IPS-NIHi11 (cell line): Measurements from ENCODE around the gene CLNS1A.
"Not testable (repeated sequence)": the region's sequence is repeated elsewhere in the genome, so short reads cannot be mapped to it uniquely, and the experiment has no call there.

ENCODE experiments used
- DNase-seq: peaks from one replicate; pipeline ENCODE4 v3.0.0; 2012; ENCODE audit warnings: mixed read lengths, low spot score

The CLNS1A gene

GRCh38 chr11:77637345-77638165 is at the start of gene CLNS1A:
CLNS1A (minus strand) TSS chr11:77637794; CDS start chr11:77637714, 80 bp downstream.
- DNase-seq, result peak; percentile 87

- DNase-seq, result no peak
These were observed 49.5 kb upstream of the CLNS1A start for GRCh38 chr11:77687088-77687487.

GRCh38 chr11:77677138-77677537 is 39.5 kb upstream of the CLNS1A start:
- DNase-seq, result no peak

- DNase-seq, result no peak
These were observed 34.7 kb upstream of the CLNS1A start for GRCh38 chr11:77672264-77672663.

- DNase-seq, result no peak
These were observed 32.4 kb upstream of the CLNS1A start for GRCh38 chr11:77669848-77670511.

GRCh38 chr11:77668760-77669159 is 31.2 kb upstream of the CLNS1A start:
- no peak for DNase-seq

GRCh38 chr11:77665240-77665965 is 27.8 kb upstream of the CLNS1A start:
- DNase-seq, result no peak

- DNase-seq, result no peak
These were observed 24.1 kb upstream of the CLNS1A start for GRCh38 chr11:77661670-77662069.

- no peak for DNase-seq
These were observed 23.4 kb upstream of the CLNS1A start for GRCh38 chr11:77660947-77661346.

GRCh38 chr11:77658213-77659013 is 20.8 kb upstream of the CLNS1A start:
- no peak for DNase-seq

- DNase-seq, result peak; percentile 22
These were observed 18.8 kb upstream of the CLNS1A start for GRCh38 chr11:77656362-77656761.

GRCh38 chr11:77654770-77655434 is 17.3 kb upstream of the CLNS1A start:
- DNase-seq, result no peak

GRCh38 chr11:77650123-77650522 is 12.5 kb upstream of the CLNS1A start:
- no peak for DNase-seq

- no peak for DNase-seq
These were observed 10.2 kb upstream of the CLNS1A start for GRCh38 chr11:77647654-77648305.

GRCh38 chr11:77644887-77645286 is 7.3 kb upstream of the CLNS1A start:
- no peak for DNase-seq

- no peak for DNase-seq
These were observed 4.6 kb upstream of the CLNS1A start for GRCh38 chr11:77642228-77642627.

- DNase-seq, result no peak
These were observed 756 bp downstream of the CLNS1A start for GRCh38 chr11:77636731-77637344.

GRCh38 chr11:77633926-77634325 is 3.7 kb downstream of the CLNS1A start:
- DNase-seq, result not testable (repeated sequence)

- DNase-seq, result no peak
These were observed 7.4 kb downstream of the CLNS1A start for GRCh38 chr11:77630157-77630710.

- peak; percentile 28 for DNase-seq
These were observed 17.9 kb downstream of the CLNS1A start for GRCh38 chr11:77619576-77620198.
